Activated gamma-delta T cell treated with anti-CD3 and anti-CD28 coated beads, Interleukin-2, amount 50 U/mL, for 16 hours (primary cell): ENCODE measurements around the gene FKBP5.
"Not testable (repeated sequence)": the region's sequence is repeated elsewhere in the genome, so short reads cannot be mapped to it uniquely, and the experiment has no call there.

Source experiments
- DNase-seq: peaks from one replicate; pipeline ENCODE4 v3.0.0-alpha.2; 2020; ENCODE audit warnings: low read depth

Gene FKBP5

DNA sequence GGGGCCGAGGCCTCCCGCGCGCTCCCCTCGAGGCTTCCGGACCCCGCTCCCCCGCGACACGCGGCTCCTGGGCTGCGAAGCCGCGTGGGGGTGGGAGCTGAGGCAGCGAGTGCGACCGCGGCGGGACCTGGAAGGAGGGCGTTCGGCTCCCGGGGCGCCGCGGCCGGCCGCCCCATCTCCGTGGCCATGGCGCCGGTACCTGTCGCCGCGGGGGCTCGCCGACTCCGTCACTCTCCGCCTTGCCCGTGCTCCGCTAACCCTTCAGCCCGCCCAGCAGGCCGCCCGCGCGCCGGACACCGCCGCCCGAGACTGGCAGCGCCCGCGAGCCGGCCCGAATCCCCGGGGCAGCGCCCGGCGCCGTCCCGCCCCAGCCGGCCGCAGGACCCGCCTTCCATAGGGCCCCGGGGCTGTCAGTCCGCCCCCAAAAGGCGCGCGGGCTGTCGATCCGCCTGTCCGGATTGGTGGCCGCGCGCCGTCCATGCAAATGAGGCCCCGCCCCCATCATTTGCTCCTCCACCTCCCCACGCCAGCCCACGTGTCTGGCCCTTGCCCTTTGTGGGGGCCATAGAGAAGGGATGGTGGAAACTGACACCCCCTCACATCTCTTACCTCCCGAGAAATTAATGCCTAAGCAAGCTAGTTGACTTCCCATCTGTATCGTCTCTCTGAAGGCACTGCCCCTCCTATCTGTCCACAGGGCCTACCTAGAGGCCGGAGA, at the start of gene FKBP5:
Gene FKBP5, minus strand, starts transcription at position 311 of the 718 bp plus-strand sequence. CDS start 46,091 bp downstream, outside the sequence.
- DNase-seq = peak; percentile 86

GRCh38 chr6:35737413-35738211, 48.9 kb upstream of the FKBP5 start:
- DNase-seq = no peak

- no peak for DNase-seq
These were observed 48.3 kb upstream of the FKBP5 start, which contains the start of gene ARMC12 for GRCh38 chr6:35736982-35737412. TSS of gene ARMC12 (plus strand) at chr6:35737032. CDS start at chr6:35737109, 77 bp downstream.

- peak; percentile 81 for DNase-seq
These were observed 47.7 kb upstream of the FKBP5 start for GRCh38 chr6:35736253-35736894.

DNA sequence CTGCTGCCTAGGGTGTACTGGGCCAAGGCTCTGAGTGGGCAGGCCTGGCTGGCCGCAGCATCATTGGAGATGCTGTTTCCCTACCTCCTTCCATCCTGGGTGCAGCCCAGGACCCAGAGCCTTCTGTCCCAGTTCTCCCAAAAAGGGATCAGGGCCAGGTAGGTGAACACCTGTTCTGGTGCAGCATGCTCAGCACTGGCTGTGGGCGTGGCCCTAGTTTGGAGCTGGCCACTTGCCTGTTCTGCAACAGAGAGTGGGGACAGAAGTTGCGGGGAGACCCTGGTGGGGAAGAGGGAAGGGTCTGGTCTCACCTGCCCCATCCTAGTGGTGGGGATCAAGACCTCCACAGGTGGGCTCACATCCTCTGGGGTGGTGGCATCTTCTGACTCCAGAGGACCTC, 46.7 kb upstream of the FKBP5 start:
- no peak for DNase-seq

GRCh38 chr6:35734319-35734718, 45.6 kb upstream of the FKBP5 start:
- DNase-seq = not testable (repeated sequence)

- no peak for DNase-seq
These were observed 44.9 kb upstream of the FKBP5 start for GRCh38 chr6:35733633-35734032.

GRCh38 chr6:35731736-35732532, 43.2 kb upstream of the FKBP5 start:
- DNase-seq = peak; percentile 92

DNA sequence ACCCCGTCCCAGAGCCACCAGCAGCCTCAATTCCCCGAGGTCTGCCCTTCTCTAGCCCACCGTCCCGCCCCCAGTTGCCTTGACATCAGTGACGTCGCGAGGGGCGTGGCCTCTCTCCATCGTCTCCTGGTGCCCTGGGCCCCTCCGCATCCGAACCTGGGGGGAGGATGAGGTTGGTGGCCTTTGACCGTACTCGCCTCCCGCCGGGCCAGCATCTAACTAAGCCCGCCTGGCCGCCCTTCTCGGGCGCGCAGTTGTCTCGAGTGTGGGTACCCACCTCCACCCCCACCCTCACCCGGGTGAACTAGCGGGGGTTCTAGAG, 42.7 kb upstream of the FKBP5 start:
- peak; percentile 88 for DNase-seq

GRCh38 chr6:35730745-35731413, 42.2 kb upstream of the FKBP5 start:
- DNase-seq = no peak

- DNase-seq = no peak
These were observed 41.0 kb upstream of the FKBP5 start for GRCh38 chr6:35729722-35730121.

- DNase-seq = no peak
These were observed 40.3 kb upstream of the FKBP5 start for GRCh38 chr6:35728683-35729678.

DNA sequence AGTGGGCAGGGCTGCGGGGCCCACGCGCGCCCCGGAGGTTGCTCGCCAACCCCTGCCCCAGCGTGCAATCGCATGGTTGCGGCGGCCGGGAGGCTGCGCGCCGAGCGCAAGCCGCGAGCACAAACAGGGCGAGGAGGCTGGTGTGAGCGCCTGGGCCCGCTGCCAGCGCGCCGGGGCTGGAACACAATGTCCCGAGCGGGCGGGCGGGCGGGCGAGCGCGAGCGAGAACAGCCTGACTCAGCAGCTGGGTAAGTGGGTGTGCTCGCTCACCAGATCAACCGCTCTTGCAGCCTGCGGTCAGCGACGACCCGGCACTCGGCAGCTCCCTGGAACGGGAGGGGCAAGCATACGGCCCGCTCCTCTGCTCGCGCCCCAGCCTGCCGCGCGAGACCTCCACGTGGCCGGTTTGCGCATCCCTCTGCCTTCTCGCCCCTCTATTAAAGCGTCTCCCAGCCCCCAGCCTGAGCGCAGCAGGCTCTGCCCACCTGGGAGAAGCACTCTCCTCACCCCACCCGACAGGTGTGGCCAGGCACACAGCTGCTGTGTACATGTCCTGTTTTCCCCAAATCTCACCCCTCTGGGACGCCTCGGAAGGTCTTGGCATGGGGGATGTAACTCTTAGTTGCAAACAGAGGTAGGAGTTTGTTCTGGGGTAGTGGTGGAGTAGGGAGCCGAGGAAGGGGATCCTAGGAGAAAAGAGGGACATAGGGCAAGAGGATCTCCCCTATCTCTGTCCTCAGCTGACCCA, 39.4 kb upstream of the FKBP5 start:
- peak; percentile 75 for DNase-seq

- no peak for DNase-seq
These were observed 38.7 kb upstream of the FKBP5 start for GRCh38 chr6:35727231-35727934.

DNA sequence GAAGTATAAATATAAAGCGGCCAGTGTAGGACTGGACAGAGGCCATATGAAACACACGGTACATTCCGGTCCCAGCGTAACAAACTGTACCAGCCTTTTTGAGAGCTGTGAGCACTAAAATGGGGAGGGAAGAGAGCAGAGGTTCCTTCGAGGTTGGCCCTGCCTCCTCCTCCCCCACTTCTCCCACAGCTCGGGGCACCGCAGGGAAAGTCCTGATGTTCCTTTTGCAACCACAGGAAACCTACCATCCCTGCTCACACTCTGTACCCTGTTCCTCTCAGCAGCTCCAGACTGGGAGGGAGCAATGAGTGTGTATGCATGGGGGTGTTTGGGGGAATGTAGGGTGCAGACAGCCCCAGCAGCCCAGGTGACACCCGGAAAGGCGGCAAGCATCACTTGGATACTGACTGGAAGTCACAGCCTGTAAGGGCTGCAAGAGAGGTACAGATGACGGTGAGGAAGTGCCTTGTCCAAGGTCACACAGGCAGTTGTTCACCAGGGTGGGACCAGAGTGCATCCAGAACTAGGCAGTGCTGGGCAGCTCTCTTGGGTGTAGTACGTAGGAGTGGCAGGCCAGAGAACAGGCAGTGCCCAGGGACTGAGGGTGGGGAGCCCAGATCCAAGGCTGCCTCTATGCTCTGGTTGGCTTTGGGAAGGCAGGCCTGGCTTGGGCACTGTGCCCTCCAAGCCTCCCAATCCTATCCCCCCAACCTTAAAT, 37.2 kb upstream of the FKBP5 start:
- no peak for DNase-seq

GRCh38 chr6:35725081-35725708, 36.5 kb upstream of the FKBP5 start:
- DNase-seq = no peak

GRCh38 chr6:35724471-35724870, 35.8 kb upstream of the FKBP5 start:
- no peak for DNase-seq

DNA sequence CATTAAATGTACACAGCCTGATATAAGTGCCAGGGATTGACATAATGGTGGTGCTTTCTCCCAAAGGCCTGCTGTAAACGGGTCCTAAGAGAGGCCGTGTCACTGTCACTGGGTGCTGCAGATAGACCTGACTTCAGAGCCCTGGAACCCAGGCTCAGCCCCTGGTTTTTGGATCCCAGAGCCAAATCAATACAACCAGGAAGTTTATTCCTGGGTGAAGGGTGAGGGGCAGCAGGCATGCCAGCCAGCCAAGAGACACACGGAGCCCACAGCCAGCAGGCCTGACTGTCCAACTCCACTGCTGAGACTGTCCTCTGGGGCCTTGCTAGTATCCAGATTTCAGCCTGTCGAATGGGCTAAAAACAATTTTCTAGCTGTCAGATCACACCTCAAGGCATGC, 35.3 kb upstream of the FKBP5 start:
- DNase-seq = no peak
